Cardiac septum (tissue), 1 donor: ENCODE results near the gene PTPRK. TPM values are rescaled to one million over a fixed set of nuclear protein-coding genes. Genes with fewer than 3 reads are reported as not detected.

Experiments used
- DNase-seq: peaks from one replicate; pipeline ENCODE4 v3.0.0-alpha.2; 2020; ENCODE audit warnings: low spot score
- intact Hi-C: fragments of 100-400 bp; cut with DNase I; formaldehyde crosslinking; loops from one replicate; pipeline ENCODE4 v1.14.0; 2022
- total RNA-seq: library from RNA; stranded (reverse); fragmentation: NEBNext Ultra II Directional; extraction: Animal tissue kit (Norgen Biotek cat#: 25700); gene quantifications from one replicate; pipeline ENCODE4 v1.2.1, GENCODE V29; 2021
- donor health status: DM: no; HTN: no; CAD: no.

The PTPRK gene
- total RNA-seq, 1 donor from 2014 or later: 51.4 TPM

DNA sequence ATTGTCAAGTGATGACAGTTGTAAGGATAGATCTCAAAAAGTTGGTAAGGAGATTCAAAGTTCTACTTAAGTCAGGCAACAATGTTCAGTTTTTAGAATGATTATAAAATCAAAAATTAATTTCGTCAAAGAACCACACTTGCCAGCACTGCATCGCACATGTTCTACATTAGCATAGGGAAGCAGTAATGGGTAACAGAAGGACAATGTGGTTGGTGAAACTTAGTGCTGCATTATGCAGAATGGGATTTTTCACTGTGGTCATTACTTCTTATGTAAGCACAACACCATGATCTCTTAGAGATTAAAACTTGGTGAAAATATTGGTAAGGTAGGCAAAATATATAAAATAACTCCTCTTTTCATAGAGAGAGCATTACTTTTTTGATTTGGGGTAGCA lies 445.8 kb downstream of the PTPRK start:
- DNase-seq: no peak

DNA sequence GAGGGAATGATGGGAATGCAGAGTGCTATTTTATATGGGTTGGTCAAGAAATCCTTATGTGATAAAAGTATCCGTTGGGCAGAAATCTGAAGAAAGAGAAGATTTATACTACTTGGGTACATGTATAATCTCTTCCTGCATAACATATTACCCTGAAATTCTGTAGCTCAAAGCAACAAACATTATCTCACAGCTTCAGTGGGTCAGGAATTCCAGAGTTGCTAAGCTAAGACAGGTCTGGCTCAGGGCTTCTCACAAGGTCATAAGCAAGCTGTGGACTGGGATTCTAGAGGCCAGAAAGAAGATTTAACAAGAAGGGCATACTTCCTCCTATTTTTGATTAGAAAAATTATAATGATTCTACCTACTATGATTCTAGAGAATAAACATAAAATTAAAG lies 447.0 kb downstream of the PTPRK start:
- no peak for DNase-seq
- intact Hi-C loops: no loop called here

More for the DNA sequence above, 445.8 kb downstream of the PTPRK start:
- intact Hi-C loops: no loop called here

DNA sequence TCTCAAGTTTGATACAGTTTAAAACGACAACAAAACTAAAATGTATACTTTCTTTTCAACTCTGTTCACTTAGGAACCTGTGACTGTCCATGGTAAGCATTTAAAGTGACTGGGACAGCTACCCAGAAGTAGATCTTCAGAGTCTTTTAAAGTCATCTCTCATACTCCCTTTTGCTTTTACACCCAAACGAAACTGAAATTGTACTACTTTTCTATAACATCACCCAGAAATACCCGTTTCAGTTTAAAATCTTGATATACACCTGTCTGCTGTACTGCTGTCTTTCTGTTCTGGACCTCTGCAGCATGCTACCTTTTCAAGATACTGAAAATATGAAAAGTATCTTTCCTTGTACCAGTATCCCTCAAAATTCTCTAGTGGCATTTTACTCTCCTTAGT lies 449.2 kb downstream of the PTPRK start:
- no peak for DNase-seq
- intact Hi-C loops: no loop called here

DNA sequence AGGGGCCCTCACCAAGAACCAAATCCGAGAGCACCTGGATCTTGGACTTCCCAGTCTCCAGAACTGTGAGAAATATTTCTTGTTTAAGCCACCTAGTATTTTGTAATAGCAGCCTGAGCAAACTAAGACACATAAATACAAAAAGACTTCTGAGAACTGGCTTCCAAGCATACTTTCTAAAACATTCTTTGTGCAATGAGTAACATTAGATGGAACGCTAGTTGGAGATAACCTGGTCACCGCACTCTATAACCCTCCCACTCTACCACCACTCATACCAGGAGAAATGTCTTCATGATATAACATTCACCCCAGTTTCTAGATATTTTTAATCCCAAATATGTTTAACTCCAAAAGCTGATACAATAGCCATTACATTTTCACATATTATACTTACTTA lies 450.0 kb downstream of the PTPRK start:
- no peak for DNase-seq
- intact Hi-C loops: no loop called here

DNA sequence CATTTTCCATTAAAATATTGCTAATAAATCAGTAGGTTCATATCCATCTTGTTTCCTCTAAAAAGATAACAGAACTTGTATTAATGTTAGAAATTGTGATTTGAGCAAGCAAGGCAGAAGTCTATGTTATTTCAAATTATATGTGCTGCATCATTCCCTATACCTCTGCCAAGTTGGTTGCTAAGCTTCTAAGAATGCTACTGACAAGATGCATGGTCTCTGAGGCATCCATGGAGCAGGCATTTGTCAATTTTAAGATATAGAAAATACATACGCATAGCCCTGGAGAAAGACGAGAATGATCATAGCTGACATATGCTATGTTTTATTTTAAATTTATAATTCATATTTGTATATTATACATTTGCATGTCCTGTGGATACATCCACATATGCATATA lies 451.2 kb downstream of the PTPRK start:
- intact Hi-C loops: loop anchor here (10.0 kb wide), 1 partner anchor 446 kb away; no protein-coding TSS in a partner anchor
- DNase-seq: no peak

DNA sequence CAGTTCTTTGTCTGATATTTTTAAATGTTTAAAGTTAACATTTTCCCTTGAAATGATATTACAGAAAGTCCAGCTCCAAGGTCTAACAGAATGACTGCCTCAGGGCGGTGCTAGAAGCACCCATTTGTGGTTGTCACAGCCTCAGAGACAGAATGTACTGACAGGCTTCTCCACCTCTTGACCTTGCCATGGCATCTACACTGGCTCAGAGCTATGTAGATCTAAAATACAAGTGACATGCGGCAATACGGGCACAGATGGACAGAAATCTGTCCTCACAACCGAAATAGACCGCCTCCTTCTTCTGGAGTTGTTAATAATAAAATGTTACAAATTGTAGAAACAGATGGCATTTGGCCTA lies 452.3 kb downstream of the PTPRK start:
- DNase-seq: no peak

DNA sequence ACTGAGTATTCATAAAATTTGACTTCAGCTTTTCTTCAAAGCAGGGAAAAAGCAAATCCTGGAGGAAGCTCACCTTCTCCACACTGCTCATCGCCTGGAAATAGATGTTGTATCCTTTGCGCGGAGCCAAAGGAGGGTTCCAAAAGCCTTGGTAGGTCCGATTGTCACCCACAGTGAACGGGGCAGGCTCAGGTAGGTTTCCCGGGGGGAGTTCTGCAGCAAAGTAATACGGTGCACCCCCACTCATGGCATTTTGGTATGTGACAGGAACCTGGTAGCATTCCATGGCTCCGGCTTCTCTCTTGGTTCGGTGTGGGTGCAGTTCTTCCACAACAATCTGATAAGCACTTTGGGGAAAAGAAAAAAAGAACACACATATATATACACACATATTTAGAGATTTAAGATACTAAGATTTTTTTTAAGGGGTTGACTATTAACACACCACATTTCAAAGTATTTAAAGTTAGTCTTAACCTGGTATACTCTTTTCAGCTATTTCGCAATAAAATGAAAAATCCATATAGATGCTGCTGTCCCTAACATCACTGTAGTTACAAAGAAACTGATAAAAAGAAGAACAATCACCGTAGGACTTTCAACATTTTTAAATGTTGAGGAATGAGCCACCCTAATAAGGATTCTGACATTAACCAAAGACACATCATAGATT lies 452.8 kb downstream of the PTPRK start:
- intact Hi-C loops: loop anchor here (10.0 kb wide), 1 partner anchor 447 kb away; no protein-coding TSS in a partner anchor
- no peak for DNase-seq

More for the DNA sequence above, 452.3 kb downstream of the PTPRK start:
- intact Hi-C loops: loop anchor here (10.0 kb wide), 1 partner anchor 447 kb away; no protein-coding TSS in a partner anchor

DNA sequence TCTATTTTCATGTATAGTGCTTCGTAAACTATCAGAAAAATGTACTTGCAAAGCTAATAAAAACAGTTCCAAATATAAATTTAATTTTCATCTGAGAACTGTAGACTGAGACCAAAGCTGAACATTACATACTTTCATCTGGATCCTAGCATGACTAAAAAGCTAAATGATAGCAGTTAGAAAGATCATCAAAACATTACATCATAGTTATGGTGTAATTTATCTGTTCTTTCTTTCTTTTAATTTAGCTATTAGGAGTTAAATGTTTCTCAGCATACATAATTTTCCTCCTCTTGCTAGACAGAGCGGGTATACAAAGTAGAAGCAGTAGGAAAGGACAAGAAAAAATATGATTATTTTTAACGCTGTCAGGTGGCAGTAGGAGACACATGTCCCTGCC lies 455.3 kb downstream of the PTPRK start:
- intact Hi-C loops: loop anchor here (10.0 kb wide), 1 partner anchor 450 kb away; no protein-coding TSS in a partner anchor

DNA sequence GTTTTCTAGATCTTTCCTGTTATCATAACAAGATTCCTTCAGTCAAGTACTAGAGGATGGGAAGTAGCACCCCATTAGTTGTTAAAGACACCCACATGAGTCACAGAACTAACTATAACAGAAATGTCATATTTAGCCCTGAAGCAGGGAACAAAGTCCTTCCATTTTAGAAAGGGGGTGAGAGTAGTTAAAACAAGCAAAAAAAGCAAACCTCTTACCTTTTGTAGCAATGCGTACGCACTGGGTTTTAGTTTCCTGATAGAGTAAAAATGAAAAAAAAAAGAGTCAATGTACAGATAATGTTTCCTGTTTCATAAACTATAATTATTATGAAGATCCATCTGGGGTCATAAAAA lies 455.9 kb downstream of the PTPRK start:
- intact Hi-C loops: loop anchor here (10.0 kb wide), 1 partner anchor 450 kb away; no protein-coding TSS in a partner anchor
- no peak for DNase-seq

More for the DNA sequence above, 455.3 kb downstream of the PTPRK start:
- DNase-seq: no peak

DNA sequence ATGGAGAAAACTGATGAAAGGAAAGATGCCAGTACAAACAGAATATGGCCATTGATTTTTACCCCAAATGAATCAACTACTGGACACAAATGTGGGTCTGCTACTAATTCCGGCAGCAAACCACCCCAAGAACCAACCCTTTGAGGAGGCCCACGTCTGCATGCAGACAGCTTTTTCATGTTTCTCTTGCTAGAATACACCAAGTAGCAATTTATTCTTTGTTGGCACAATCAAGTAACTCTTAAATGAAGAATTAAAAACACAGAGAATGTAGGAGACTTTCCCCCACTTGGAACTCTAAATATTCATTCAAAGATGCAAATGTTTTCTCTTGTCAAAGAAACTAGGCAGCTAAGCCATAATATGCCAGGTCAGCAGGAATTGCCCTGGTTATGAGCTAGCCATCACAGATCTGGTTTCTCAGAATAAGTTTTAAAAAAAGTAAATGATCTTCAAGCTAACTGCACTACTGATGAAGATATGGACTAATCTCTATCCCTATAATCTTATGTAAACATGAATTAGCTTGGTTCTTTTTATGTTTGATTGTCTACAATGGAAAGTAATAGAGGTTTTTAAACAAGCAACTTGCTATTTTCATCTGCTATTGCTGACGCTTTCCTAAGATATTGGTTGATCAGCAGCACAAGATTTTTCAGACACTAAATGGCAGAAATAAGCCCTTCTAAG lies 456.4 kb downstream of the PTPRK start:
- intact Hi-C loops: loop anchor here (10.0 kb wide), 1 partner anchor 451 kb away; no protein-coding TSS in a partner anchor
- DNase-seq: no peak

DNA sequence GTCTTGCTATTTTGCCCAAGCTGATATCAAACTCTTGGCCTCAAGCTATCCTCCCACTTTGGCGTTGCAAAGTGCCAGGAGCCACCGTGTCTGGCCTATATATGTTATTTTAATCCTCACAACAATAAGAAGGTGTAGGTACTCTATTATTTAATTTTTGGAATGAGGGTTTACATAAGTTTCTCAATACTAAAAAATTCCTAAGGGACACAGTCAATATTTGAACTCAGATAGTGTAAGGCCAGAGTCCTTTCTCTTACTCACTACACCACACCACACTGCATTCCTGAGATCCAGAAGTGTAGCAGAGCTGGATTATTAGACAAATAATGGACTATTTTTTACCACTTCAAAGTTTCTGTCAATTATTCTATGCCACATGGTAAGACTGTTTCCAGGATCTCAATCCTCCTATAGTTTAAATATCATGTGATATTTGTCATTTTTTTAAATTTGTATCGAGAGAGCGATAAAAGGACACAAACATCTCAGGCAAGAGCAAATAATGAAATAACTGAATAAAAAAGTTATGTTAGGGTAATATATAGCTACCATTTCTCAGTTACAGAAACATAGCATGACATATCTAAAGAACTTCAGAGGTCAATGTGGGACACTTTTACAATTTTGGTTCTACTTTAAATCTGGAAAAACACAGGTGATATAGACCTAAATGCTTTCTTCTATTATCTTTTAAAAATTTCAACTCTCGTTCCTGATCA lies 457.4 kb downstream of the PTPRK start:
- intact Hi-C loops: loop anchor here (10.0 kb wide), 1 partner anchor 452 kb away; no protein-coding TSS in a partner anchor
- no peak for DNase-seq

DNA sequence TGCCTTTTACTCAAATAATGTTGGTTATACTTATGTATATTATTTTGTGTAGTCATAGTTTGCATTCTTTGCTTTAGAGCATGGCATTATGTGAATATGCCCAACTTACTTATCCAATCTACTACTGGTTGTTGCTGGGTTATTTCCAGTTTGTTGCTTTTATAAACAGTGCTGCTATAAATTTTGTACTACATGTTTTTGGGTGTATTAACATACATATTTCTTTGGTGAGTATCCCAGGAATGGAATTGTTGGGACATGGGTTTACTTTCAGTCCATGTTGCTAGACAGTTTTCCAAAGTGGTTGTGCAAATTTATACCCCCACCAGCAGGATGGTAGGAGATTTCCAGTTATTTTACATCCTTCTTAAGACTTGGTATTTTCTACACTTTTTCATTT lies 462.5 kb downstream of the PTPRK start:
- intact Hi-C loops: no loop called here

DNA sequence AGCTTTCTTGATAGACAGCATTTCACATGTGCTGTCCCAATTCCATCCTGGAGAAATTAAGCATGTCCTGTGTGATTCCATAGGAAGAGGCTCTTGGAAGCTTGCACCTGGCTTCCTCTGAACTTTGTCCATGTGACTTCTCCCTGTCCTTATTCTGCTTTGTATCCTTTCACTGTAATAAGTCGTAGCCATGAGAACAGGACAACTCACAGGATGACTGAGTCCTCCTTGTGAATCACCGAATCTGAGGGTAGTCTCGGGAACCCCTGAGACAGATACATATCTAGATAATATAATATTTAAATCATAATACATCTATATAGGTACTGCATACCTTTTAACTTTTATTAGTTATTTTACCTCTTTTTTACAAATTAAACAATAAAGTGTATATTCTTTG lies 462.9 kb downstream of the PTPRK start:
- intact Hi-C loops: no loop called here

More for the DNA sequence above, 462.5 kb downstream of the PTPRK start:
- no peak for DNase-seq

DNA sequence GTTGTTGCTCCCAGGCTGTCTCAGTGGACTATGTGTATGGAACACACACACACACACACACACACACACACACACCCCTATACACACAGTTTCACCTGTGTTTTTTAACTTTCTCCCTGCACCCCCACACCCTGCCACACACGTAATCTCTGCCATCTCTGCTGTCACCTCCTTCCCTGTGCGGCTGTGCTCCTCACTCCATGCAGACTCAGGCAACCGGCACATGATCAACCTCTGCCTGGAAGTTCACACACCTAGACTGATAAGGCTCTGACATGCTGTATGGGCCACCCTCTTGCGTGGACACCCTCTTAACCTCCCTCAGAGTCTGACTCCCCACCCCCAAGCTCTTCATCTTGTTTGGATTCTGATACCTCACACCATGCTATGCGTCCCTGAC lies 467.3 kb downstream of the PTPRK start:
- intact Hi-C loops: no loop called here
- no peak for DNase-seq

More for the DNA sequence above, 462.9 kb downstream of the PTPRK start:
- DNase-seq: no peak

DNA sequence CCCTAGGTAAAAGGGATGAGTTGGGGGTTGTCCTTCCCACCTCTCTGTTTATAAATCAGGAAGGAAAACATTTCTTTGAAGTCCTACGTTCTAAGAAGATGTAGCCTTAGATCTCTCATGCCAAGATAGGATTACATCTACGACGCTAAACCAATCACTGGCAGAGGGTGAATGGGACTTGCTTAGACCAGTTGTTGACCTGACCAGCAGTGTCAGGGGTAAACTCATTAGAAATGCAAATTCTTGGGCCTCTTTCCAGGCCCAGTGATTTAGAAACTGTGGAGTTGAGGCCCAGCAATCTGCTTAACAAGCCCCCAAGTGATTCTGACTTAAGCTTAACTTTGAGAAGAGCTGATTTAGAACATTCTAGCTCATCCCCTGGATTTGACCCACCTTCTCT lies 472.4 kb downstream of the PTPRK start:
- intact Hi-C loops: no loop called here
- DNase-seq: no peak

DNA sequence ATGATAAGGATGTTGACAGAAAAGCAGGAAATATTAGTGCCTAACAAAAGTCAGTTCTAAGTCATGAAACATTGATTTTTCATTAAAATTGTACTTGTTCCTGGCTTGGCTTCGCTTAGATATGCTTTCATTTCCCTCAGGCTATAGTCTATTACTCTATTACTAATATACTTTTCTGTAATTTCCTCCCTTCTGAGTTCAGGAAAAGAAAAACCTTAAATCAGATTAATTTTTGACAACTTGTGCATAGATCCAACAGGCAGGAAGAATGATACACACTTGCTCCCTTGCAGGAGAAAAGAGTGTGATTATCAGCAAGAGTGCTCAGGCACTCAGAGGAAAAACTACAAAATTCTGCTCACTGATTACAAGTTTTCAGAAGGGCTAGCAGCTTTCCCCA lies 474.4 kb downstream of the PTPRK start:
- no peak for DNase-seq
- intact Hi-C loops: no loop called here

DNA sequence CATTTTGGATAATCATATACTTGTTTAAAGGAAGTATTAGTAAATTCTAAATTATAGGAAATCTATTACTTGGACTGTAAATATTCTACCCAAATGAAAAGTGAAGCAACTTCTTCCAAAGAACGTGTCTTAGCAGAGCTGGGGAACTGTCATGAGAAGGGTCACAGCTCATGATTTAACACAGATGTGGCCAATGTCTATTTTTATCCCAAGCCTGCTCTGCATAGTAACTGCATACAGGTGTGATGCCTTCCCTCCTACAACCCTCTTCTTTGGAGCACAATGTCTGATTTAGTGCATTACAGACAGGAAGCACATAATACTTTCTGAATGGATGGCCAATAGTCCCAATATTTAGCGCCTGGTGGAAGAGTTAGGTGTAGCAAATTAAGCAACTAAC lies 480.9 kb downstream of the PTPRK start:
- DNase-seq: no peak
- intact Hi-C loops: no loop called here

DNA sequence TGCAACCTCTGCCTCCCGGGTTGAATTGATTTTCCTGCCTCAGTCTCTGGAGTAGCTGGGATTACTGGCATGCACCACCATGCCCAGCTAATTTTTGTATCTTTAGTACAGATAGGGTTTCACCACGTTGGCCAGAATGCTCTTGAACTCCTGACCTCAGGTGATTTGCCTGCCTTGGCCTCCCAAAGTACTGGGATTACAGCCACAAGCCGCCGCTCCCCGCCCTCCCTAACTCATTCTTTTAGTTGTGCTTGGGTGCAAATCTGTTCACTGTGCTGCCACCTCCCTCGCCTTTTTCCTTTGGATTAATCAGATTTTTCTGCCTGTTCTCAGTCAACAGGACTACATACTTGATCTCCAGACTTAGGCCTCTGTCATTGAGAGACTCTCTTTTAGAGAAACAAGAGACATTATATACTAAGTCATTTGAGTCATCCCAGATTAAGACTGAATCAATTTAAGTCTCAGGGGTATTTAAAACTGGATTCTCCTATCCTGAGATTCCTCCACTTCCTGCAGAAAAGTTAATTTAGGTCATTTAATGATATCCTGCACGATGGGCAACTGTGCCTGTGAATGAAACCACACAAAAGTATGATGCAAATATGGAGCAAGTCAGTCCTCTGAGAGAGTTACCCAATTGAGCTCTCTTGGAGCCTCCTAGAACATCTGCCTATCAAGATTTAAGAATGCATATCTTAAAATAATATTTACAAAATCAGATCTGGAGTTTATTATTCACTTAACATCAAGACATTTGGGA lies 483.4 kb downstream of the PTPRK start:
- intact Hi-C loops: no loop called here
- no peak for DNase-seq

DNA sequence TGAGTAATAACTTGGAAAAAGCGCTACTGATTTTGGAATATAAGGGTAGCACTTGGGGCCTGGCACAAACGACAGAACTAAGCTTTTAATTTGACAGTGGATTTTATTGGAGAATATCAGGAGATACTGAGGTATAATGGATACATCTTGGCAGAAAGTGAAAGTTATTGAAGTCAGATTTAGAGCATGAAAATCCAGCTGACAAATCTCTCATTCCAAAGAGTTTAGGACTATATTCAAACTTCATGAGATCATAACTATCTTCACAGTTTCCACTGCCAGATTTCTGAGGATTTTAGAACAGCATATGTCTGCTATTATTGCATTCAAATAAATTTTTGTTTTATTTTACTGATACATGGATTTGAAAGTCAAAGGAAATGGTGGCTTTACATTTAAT lies 487.2 kb downstream of the PTPRK start:
- DNase-seq: no peak
- intact Hi-C loops: no loop called here

DNA sequence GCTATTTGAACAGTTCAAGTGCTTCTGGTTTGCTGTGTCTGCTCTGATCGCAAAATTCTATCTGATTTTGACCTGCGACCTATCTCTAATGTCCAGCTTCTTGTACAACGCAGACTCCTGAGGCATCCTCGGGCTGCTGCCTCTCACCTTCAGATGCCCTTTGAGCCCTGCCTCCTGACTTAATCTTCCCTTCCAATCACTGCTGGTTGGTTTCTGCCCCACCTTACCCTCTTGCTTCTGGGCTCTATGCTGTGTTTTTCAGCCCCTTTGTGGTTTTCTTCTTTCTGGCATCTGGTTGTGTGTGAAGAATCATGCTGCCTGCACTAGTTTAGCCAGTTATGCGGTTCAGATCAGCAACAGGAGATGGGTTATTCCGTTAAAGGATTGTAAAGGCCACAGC lies 488.4 kb downstream of the PTPRK start:
- no peak for DNase-seq
- intact Hi-C loops: no loop called here
